AG09319 (cell line): Measurements from ENCODE around the gene KLHL29.

Experiments
- DNase-seq: peaks from one replicate; pipeline ENCODE4 v3.0.0-alpha.2; 2010; ENCODE audit warnings: low read depth; ENCODE audit errors: extremely low read depth
- CTCF ChIP-seq: IDR thresholded peaks from 2 replicates; pipeline ENCODE4 v1.5.1; 2011; ENCODE audit warnings: low read depth, mild to moderate bottlenecking, inconsistent platforms, low read length, moderate library complexity

The KLHL29 gene

DNA sequence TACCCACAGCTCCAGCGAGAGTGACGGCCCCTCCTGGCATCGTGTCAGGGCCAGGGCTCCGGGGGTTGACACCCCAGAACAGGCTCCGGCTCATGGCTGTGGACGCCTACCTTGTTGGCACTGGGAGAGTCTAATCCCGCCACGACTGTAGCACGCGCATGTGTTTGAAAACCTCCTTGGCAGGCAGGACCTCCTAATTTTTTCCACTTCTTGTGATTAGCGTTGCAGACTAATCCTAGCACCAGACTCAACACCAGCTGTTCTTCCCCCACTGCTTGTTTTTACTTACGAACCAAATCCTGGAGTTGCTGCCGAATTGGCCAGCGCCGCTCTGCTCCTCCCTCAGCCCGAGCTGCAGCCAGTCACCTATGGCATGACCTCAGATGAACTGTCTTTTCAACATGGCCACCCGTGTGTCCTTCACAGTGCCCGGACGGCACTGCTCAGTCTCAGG, 110.7 kb downstream of the KLHL29 start:
- TF ChIP-seq CTCF = no peak
- no peak for DNase-seq

DNA sequence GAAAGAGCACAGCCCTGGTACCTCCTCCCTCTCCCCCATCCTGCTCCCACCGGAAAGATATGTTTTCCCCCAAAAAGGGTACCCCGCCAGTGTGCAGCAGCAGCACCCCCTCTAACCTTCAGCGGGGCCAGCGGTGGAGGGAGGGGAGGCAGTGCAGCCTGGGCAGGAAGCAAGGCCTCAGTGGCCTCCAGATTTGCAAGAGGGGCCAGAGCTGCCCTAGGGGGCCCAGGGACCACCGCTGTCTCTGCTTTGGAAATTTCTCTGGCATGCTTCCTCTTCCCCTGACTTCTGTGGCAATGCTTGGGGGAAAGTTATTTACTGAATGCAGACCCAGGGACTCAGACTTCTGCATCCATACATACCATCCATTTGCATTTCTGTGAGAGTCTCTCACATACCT, 111.5 kb downstream of the KLHL29 start:
- no peak for TF ChIP-seq CTCF
- no peak for DNase-seq

GRCh38 chr2:23497063-23497462, 112.1 kb downstream of the KLHL29 start:
- no peak for DNase-seq
- TF ChIP-seq CTCF = no peak

DNA sequence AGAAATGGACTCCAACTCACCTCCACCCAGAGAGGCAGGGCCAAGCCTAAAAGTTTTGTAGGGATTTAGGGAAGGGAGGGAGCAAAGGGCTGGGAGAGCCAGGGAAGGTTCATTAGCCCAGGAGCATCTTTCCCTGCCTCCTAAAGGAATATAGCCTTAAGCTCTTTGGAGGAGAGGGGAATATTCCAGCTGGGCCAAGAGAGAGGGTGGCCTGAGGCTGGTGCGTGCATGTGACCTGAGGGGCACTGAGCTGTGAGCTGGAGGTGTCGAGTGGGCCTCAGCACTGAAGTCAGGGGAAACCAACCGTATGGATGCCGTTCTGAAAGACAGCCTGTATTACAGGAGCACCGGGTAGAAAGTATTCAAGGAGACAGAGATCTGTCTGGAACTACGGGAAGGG, 112.6 kb downstream of the KLHL29 start:
- no peak for DNase-seq
- no peak for TF ChIP-seq CTCF

DNA sequence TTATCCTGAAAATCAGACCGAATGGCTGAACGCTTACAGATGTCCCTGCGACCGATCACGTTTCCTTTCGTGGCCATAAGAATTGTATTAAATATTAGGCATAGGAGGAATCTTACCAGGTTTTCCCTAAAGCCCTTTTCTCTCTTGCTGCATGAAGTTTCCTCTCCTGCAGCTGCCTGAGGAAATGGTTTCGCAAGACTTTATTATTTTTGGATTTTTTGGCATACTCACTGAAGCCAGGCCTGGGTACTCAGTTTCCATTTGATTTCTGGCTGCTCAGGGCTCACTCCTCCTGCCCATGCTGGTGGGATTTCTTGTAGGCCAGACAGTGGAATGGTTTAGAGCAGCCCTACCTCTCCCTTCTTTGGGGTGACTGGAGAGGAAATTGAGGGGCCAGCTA, 114.0 kb downstream of the KLHL29 start:
- no peak for TF ChIP-seq CTCF
- DNase-seq = no peak

GRCh38 chr2:23499439-23499838, 114.5 kb downstream of the KLHL29 start:
- DNase-seq = no peak
- no peak for TF ChIP-seq CTCF

GRCh38 chr2:23500836-23501235, 115.9 kb downstream of the KLHL29 start:
- no peak for DNase-seq
- no peak for TF ChIP-seq CTCF
